IPS DF 6.9 (cell line): ENCODE results near the gene DNPEP.

Source experiments
- DNase-seq: peaks from one replicate; pipeline ENCODE4 v3.0.0-alpha.2; 2013; ENCODE audit warnings: low read depth, low spot score
- H3K27ac ChIP-seq: one replicate; pipeline ENCODE4 v1.5.1; 2013; ENCODE audit warnings: low read length, control low read depth
- H3K27me3 ChIP-seq: 2 replicates; pipeline ENCODE4 v1.6.1; 2013; ENCODE audit warnings: mild to moderate bottlenecking, low read length; ENCODE audit not compliant: control insufficient read depth, insufficient read depth
- H3K36me3 ChIP-seq: 2 replicates; pipeline ENCODE4 v1.6.1; 2013; ENCODE audit warnings: low read length; ENCODE audit not compliant: control insufficient read depth, insufficient read depth
- H3K4me1 ChIP-seq: 2 replicates; pipeline ENCODE4 v1.6.1; 2013; ENCODE audit warnings: low read length; ENCODE audit not compliant: control insufficient read depth, insufficient read depth
- H3K4me3 ChIP-seq: 2 replicates; pipeline ENCODE4 v1.5.1; 2013; ENCODE audit warnings: mild to moderate bottlenecking, low read length
- H3K9me3 ChIP-seq: 2 replicates; pipeline ENCODE4 v1.6.1; 2013; ENCODE audit warnings: low read length, inconsistent platforms; ENCODE audit not compliant: control insufficient read depth, insufficient read depth
- WGBS: extraction: QIAGEN DNeasy Blood & Tissue Kit; methylation state at CpG from one replicate; pipeline ENCODE4 v1.1.7; 2013; ENCODE audit warnings: mixed read lengths, missing lambda C conversion rate; ENCODE audit not compliant: insufficient read length, insufficient coverage; 5-methylcytosine and 5-hydroxymethylcytosine counted together

Gene DNPEP

DNA sequence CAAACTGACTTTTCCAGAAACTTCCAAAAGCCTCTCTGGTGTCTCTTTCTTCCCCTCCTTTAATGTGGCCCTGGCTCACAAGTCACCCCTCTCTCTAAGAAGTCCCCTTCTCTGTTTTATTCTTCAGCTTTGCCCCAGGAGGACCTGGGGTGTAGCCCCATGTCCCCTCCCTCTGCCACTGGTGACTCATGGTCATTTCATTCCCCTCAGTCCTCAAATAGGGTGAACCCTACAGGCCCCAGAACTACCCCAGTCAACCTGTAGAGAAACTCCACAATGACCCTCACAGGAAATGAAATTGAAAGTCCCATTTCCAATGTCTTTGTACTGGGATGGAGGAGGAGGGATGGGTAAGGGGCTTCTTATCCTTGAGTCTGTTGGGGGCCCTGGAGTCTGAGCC, 40.8 kb upstream of the DNPEP start:
- H3K27me3 ChIP-seq: no peaks in the 10 kb centered on the region
- H3K4me3 ChIP-seq: no peak overlapping the region
- no peak for DNase-seq
- 0 out of 2 replicates have a peak, but pooled peaks cover 1% of the 10 kb centered on the region for H3K4me1 ChIP-seq
- H3K27ac ChIP-seq: no peak overlapping the region
- H3K9me3 ChIP-seq: no peaks in the 10 kb centered on the region
- no peaks in the 10 kb centered on the region for H3K36me3 ChIP-seq

DNA sequence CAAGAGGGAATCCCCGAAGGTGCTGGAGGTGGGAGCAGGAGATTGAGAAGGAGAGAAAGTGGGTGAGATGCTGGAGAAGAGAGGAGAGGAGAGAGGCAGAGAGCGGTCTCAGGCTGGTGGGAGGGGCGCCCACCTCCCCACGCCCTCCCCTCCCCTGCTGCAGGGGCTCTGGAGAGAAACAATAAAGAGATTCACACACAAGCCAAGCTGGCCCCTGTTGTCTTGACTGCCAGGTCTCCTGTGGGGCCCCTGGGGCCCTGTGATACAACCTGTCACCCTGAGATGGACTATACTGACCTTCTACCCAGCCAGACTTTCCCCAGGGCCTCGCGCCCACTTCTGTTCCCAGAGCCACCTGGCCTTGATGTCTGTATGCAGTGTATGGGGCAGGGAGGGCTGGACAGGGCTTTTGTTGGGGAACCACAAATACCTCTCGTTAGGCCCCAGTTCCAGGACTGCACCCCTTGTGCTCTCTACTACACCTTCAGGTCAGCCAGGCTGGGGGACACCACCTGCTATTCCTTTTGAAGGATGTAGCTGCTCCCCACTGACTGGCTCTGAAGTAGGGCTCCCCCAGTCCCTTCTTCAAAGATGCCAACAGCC, 38.9 kb upstream of the DNPEP start:
- Histone ChIP-seq H3K36me3 (no peaks in the 10 kb centered on the region), H3K9me3 (no peaks in the 10 kb centered on the region), H3K4me1 (0 out of 2 replicates have a peak, but pooled peaks cover 1% of the 10 kb centered on the region), H3K27ac (no peak overlapping the region), H3K27me3 (no peaks in the 10 kb centered on the region), H3K4me3 (no peak overlapping the region)
- no CpG with 5 or more reads among the region's 7 CpGs for WGBS
- DNase-seq: no peak

DNA sequence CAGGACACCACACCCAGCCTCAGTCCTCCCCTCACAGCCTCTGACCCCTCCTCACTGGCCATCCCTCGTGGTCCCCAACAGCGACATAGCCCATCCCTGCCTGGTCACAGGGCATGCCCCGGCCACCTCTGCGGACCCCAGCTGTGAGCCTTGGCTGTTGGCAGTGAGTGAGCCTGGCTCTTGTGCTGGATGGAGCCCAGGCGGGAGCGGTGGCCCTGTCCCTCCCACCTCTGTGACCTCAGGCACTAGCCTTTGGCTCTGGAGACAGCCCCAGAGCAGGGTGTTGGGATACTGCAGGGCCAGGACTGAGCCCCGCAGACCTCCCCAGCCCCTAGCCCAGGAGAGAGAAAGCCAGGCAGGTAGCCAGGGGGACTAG, 38.3 kb upstream of the DNPEP start:
- Histone ChIP-seq H3K27me3 (no peaks in the 10 kb centered on the region), H3K27ac (no peak overlapping the region), H3K9me3 (no peaks in the 10 kb centered on the region), H3K4me3 (no peak overlapping the region), H3K36me3 (no peaks in the 10 kb centered on the region), H3K4me1 (0 out of 2 replicates have a peak, but pooled peaks cover 1% of the 10 kb centered on the region)
- DNase-seq: no peak
- no CpG with 5 or more reads among the region's 7 CpGs for WGBS

DNA sequence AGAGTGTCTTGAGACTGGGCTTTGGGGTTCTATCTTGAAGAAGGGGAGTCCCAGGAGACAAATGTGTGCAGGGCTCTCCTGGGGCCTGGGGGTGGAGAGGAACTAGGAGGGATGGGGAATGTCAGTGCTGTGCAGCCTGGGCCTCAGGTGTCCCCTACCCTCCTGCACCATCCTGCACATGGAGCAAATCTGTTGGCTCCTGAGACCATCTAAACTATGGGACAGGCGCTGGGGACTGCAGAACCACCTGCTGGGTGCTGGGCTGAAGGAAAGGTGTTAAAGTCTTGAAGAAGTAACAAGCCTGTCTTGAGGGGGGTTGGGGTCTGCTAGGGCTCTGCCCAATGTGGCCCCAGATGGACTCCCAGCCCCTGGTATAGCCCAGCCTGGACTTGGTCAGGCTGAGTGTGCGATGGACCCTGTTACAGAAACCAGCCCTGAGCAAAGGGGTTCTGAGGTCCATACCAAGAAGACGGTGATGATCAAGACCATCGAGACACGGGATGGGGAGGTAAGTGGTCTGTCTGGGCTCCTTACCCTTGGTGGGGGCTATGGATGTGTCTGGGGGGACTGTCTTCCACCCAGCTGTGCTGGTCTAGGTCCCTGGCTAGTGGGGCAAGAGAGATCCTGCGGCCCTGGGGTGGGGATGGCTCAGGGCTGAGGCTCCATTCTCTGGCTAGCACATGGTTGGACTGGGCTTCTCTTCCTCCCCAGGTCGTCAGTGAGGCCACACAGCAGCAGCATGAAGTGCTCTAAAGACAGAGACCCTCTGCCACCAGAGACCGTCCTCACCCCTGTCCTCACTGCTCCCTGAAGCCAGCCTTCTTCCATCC, 37.7 kb upstream of the DNPEP start:
- Histone ChIP-seq H3K9me3 (no peaks in the 10 kb centered on the region), H3K4me3 (no peak overlapping the region), H3K27ac (no peak overlapping the region), H3K27me3 (no peaks in the 10 kb centered on the region), H3K36me3 (no peaks in the 10 kb centered on the region), H3K4me1 (no peaks in the 10 kb centered on the region)
- DNase-seq: no peak
- no CpG with 5 or more reads among the region's 8 CpGs for WGBS

DNA sequence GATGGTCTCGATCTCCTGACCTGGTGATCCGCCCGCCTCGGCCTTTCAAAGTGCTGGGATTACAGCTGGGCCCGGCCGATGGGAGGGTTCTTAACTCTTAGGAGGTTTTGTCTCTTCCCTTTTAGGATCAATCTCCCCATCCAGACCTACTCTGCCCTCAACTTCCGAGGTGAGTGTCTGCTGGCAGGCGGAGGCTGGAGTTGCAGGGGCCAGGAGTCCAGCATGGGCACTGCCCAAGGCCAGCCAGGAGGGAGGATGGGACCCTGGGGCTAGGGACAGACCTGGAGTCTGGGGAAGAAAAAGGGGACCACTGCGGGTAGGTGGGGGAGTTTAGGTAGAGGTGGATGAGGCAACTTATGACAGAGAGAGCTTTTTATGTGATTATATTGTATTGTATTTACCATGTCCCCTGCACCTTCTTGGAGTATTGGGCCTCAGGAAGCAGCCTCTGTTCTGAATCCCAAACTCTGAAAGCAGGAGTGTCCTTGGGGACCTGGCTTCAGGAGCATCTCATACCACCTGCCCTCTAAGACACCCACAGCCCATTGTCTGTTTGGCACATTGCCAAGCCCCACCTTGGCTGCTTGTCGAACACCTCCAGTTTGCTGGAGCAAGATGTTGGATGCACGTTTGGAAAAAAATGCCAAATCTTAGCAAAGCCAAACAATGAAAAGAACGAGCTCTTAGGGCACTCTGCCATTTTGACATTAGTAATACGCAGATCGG, 36.1 kb upstream of the DNPEP start:
- Histone ChIP-seq H3K4me1 (peaks cover 2% of the 10 kb centered on the region; the same call in 1 of the 2 replicates), H3K9me3 (no peaks in the 10 kb centered on the region), H3K4me3 (no peak overlapping the region), H3K27me3 (peaks cover 8% of the 10 kb centered on the region; the same call in 1 of the 2 replicates), H3K27ac (no peak overlapping the region), H3K36me3 (no peaks in the 10 kb centered on the region)
- no CpG with 5 or more reads among the region's 14 CpGs for WGBS
- no peak for DNase-seq

DNA sequence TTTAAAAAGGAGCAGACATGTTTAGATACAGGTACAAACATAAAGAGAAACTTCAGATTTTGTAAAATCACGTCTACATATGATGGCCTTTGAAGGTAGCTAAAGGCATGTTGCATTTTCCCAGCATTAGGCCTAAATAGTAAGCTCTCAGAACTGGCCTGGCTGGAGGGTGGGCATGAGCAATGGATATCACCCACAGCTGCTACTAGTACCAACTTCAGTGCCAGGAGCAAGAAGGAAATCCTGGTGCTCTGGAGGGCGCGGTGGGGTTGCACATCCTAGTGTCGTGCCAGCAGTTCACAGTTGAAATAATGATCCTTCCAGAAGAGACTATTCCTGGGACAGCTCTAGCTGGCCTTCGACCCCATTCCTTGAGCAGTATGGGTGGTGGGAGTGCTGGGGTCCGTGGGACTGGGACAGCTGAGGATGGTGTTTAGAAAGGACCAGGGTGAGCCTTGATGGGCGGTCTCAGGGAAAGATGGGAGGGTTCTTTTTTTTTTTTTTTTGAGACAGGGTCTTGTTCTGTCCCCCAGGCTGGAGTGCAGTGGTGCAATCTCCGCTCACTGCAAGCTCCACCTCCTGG, 35.3 kb upstream of the DNPEP start:
- no peak for DNase-seq
- no peaks in the 10 kb centered on the region for H3K9me3 ChIP-seq
- H3K4me3 ChIP-seq: no peak overlapping the region
- H3K36me3 ChIP-seq: no peaks in the 10 kb centered on the region
- H3K27ac ChIP-seq: no peak overlapping the region
- no CpG with 5 or more reads among the region's 8 CpGs for WGBS
- H3K27me3 ChIP-seq: peaks cover 8% of the 10 kb centered on the region; the same call in 1 of the 2 replicates
- peaks cover 6% of the 10 kb centered on the region; the same call in 1 of the 2 replicates for H3K4me1 ChIP-seq

DNA sequence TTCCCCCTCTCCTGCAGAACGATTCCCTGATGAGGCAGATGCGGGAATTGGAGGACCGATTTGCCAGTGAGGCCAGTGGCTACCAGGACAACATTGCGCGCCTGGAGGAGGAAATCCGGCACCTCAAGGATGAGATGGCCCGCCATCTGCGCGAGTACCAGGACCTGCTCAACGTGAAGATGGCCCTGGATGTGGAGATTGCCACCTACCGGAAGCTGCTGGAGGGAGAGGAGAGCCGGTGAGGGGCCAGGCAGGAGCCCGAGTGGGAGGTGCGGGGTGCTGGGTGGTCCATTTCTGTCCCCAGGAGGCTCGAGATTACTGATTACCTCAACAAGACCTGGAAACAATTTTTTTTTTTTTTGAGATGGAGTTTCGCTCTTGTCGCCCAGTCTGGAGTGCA, 33.6 kb upstream of the DNPEP start:
- peaks cover 9% of the 10 kb centered on the region for H3K4me1 ChIP-seq
- no peak for DNase-seq
- no peak overlapping the region for H3K27ac ChIP-seq
- H3K27me3 ChIP-seq: peaks cover 8% of the 10 kb centered on the region; the same call in 1 of the 2 replicates
- H3K36me3 ChIP-seq: no peaks in the 10 kb centered on the region
- no peaks in the 10 kb centered on the region for H3K9me3 ChIP-seq
- no peak overlapping the region for H3K4me3 ChIP-seq
- no CpG with 5 or more reads among the region's 17 CpGs for WGBS

DNA sequence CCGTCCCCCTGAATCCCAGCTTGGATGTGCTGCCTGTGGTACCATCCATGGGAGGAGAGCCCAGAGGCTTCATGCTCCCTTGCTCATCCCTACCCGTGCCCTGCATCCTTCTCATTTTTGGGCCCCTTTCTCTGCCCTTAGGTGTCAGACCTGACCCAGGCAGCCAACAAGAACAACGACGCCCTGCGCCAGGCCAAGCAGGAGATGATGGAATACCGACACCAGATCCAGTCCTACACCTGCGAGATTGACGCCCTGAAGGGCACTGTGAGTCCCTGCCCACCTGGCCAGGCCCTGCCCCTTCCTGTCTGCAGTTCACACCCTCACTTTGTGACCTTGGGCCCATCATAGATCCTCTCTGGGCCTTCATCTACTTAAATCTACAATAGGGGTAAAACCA, 33.0 kb upstream of the DNPEP start:
- H3K4me1 ChIP-seq: peaks cover 9% of the 10 kb centered on the region
- H3K27me3 ChIP-seq: peaks cover 8% of the 10 kb centered on the region; the same call in 1 of the 2 replicates
- DNase-seq: no peak
- no peak overlapping the region for H3K27ac ChIP-seq
- no peak overlapping the region for H3K4me3 ChIP-seq
- no peaks in the 10 kb centered on the region for H3K36me3 ChIP-seq
- no CpG with 5 or more reads among the region's 8 CpGs for WGBS
- H3K9me3 ChIP-seq: no peaks in the 10 kb centered on the region

DNA sequence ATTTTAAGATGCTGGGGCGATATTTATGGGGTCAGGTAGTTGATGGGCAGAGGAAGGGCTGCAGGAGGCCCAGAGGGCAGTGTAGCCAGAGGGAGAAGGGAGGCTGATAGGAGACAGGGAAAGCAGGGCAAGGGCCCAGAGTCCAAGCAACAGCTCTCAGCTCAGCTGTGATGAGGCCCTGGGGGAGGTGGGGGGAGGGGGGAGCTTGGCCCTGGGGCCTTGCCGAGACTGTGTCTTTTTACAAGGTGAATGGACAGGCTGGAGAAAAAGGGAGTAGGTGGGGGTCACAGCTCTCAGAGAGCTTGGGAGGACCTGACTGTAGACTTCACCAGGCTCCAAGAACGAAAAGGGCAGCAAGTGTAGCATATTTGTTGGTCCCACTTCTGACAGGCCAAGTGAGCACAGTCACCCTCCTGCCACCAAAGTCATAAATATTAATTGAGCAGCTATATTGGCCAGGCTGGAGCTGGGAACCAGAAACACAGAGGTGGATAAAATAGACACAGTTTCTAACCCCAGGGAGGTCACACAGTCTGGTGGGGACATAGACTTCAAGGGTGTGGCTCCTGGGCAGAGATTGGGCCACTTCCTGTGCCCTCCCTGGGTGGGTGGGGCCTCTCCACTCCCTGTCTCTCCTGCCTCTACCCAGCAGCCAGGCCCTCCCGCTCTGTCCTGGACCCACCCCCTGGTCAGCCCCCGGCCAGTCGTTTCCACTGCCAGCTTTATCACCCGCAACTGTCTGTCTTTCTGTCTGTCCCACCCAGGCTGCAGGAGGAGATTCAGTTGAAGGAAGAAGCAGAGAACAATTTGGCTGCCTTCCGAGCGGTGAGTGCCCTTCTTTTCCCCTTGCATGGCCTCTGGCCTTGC, 31.9 kb upstream of the DNPEP start:
- Histone ChIP-seq H3K4me1 (peaks cover 9% of the 10 kb centered on the region), H3K4me3 (no peak overlapping the region), H3K36me3 (no peaks in the 10 kb centered on the region), H3K27me3 (peaks cover 8% of the 10 kb centered on the region; the same call in 1 of the 2 replicates), H3K27ac (no peak overlapping the region), H3K9me3 (no peaks in the 10 kb centered on the region)
- WGBS: no CpG with 5 or more reads among the region's 9 CpGs
- DNase-seq: no peak

DNA sequence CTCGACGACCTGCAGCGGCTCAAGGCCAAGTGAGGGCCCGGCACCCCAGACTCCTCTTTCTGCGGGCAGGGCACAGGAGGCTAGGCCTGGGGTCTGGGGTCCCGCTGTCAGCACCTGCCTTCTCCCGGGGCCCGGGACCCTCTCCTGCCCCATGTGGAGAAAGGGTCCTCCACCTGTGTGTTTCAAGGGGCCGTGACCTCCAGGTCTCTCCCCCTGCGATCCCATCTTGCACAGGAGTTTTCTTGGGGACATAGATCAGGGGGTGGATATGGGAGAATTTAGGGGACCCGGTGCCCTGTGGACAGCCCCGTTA, 31.3 kb upstream of the DNPEP start:
- no peak for DNase-seq
- no peaks in the 10 kb centered on the region for H3K9me3 ChIP-seq
- peaks cover 8% of the 10 kb centered on the region; the same call in 1 of the 2 replicates for H3K27me3 ChIP-seq
- no CpG with 5 or more reads among the region's 12 CpGs for WGBS
- H3K4me3 ChIP-seq: no peak overlapping the region
- H3K36me3 ChIP-seq: no peaks in the 10 kb centered on the region
- no peak overlapping the region for H3K27ac ChIP-seq
- peaks cover 9% of the 10 kb centered on the region for H3K4me1 ChIP-seq
